K562 (cell line): ENCODE results near the gene YLPM1. TPM values are rescaled to one million over a fixed set of nuclear protein-coding genes. Genes with fewer than 3 reads are reported as not detected.

Source experiments
- ATAC-seq: fragments of 200-7000 bp; cut with Tn5 transposase; 3 replicates; pipeline ENCODE4 v1.9.1; 2020; ENCODE audit warnings: moderate library complexity
- BruUV-seq: library from RNA; stranded (reverse); fragments of 400-500 nt; replicated peaks from 2 replicates; lab custom pipeline; 2021; lab: Mats Ljungman, UMichigan
- CTCF ChIA-PET: fragments of 300-600 bp; formaldehyde crosslinking; extraction: SDS; loops from one replicate; lab custom pipeline; 2021; ENCODE audit warnings: low intra/inter-chr PET ratio; lab: Yijun Ruan, JAX
- POLR2A ChIA-PET: fragments of 300-600, 350-650 bp; sonication (Branson Sonifier 250); formaldehyde crosslinking; extraction: SDS; loops from one replicate; lab custom pipeline; 2021; ENCODE audit warnings: antibody characterized with exemption, inconsistent platforms; lab: Yijun Ruan, JAX
- DNase-seq, 4 experiments: peaks; one replicate each; pipeline versions ENCODE4 v3.0.0 to v3.0.0-alpha.2; 2011 to 2018; ENCODE audit warnings: low spot score in 3 of 4, mixed read lengths in 3 of 4; ENCODE audit errors: extremely low read depth in 1 of 4
- FAIRE-seq: peaks from 2 replicates; lab custom pipeline; 2011; peaks lifted over from hg19 to GRCh38; lab: Jason Lieb, UNC
- H2AFZ ChIP-seq: 2 replicates; pipeline ENCODE4 v1.6.0; 2011; ENCODE audit warnings: low read depth, low read length, control low read depth, inconsistent platforms
- H3K27ac ChIP-seq: fragments of 200-600 bp; 3 replicates; pipeline ENCODE4 v1.8.0; 2011; ENCODE audit warnings: low read depth, mild to moderate bottlenecking, control low read depth, inconsistent platforms, low read length, moderate library complexity, mixed read lengths; ENCODE audit errors: extremely low read depth
- H3K27me3 ChIP-seq, 2 experiments: fragments of 300-600 bp in 1 of 2; 2 replicates in 1 of 2; 3 replicates in 1 of 2; pipeline versions ENCODE4 v1.6.0 to v1.8.0; 2011; ENCODE audit warnings: inconsistent platforms in 2 of 2, low read length in 2 of 2, mild to moderate bottlenecking in 1 of 2, mixed read lengths in 1 of 2, moderate library complexity in 1 of 2; ENCODE audit not compliant: control insufficient read depth in 2 of 2, insufficient read depth in 2 of 2
- H3K36me3 ChIP-seq: fragments of 300-600 bp; 3 replicates; pipeline ENCODE4 v1.8.0; 2011; ENCODE audit warnings: mild to moderate bottlenecking, low read length, inconsistent platforms; ENCODE audit not compliant: control insufficient read depth, insufficient read depth
- H3K4me1 ChIP-seq, 2 experiments: fragments of 200-600 bp in 1 of 2; replicated peaks in 1 of 2; 2 replicates in 1 of 2; 3 replicates in 1 of 2; pipeline versions ENCODE4 v1.5.1 to v1.8.0; 2011; ENCODE audit warnings: inconsistent platforms in 2 of 2, low read length in 2 of 2, mild to moderate bottlenecking in 1 of 2, mixed read lengths in 1 of 2, moderate library complexity in 1 of 2; ENCODE audit not compliant: control insufficient read depth in 2 of 2, insufficient read depth in 2 of 2
- H3K4me2 ChIP-seq: 2 replicates; pipeline ENCODE4 v1.6.1; 2011; ENCODE audit warnings: low read length, control low read depth, inconsistent platforms, mixed read lengths; ENCODE audit not compliant: insufficient read depth
- H3K4me3 ChIP-seq: fragments of 200-600 bp; sonication (generic), shearing (Covaris generic); 2 replicates; pipeline ENCODE4 v1.5.1; 2016; ENCODE audit warnings: control low read depth, inconsistent platforms
- H3K79me2 ChIP-seq: fragments of 200-600 bp; 3 replicates; pipeline ENCODE4 v1.8.0; 2011; ENCODE audit warnings: low read length, inconsistent platforms; ENCODE audit not compliant: control insufficient read depth, insufficient read depth
- H3K9ac ChIP-seq, 2 experiments: 2 replicates each; pipeline versions ENCODE4 v1.6.0 to v1.6.1; 2011; ENCODE audit warnings: low read depth in 2 of 2, low read length in 2 of 2, control low read depth in 1 of 2, inconsistent platforms in 1 of 2, mild to moderate bottlenecking in 1 of 2, mixed read lengths in 1 of 2; ENCODE audit not compliant: insufficient read depth in 1 of 2
- H3K9me1 ChIP-seq: one replicate; pipeline ENCODE4 v1.6.0; 2011; ENCODE audit warnings: inconsistent platforms, mild to moderate bottlenecking, low read length, moderate library complexity; ENCODE audit not compliant: control insufficient read depth, insufficient read depth
- H3K9me3 ChIP-seq: replicated peaks from 2 replicates; pipeline ENCODE4 v1.5.1; 2011; ENCODE audit warnings: low read depth, low read length, inconsistent platforms; ENCODE audit not compliant: control insufficient read depth, insufficient read depth
- H4K20me1 ChIP-seq: replicated peaks from 2 replicates; pipeline ENCODE4 v1.6.1; 2011; ENCODE audit warnings: low read length, inconsistent platforms, mixed read lengths; ENCODE audit not compliant: control insufficient read depth, insufficient read depth
- NR2C2 ChIP-seq, 2 experiments: fragments of 200-800 bp in 1 of 2; sonication (Bioruptor generic) in 1 of 2; sonication (generic) in 1 of 2; formaldehyde crosslinking in 1 of 2; IDR thresholded peaks; 2 replicates each; pipeline versions ENCODE4 v1.6.1 to v1.8.0; 2016 to 2022; ENCODE audit warnings: mild to moderate bottlenecking in 1 of 2, missing compliant biosample characterization in 1 of 2, missing genetic modification characterization in 1 of 2, missing genetic modification reagents in 1 of 2
- TAF7 ChIP-seq: fragments of 450-650 bp; IDR thresholded peaks from 2 replicates; pipeline ENCODE4 v1.6.1; 2016; ENCODE audit warnings: missing genetic modification characterization, missing compliant biosample characterization
- ZBED1 ChIP-seq: IDR thresholded peaks from 2 replicates; pipeline ENCODE4 v1.6.1; 2014
- ZNF655 ChIP-seq: fragments of 250-450 bp; sonication (Bioruptor Pico); IDR thresholded peaks from 2 replicates; pipeline ENCODE4 v1.5.0; 2021
- WGBS: fragments of 100-300 bp; shearing (Covaris generic); methylation state at CpG from one replicate; pipeline ENCODE4 v1.1.6; 2016; ENCODE audit warnings: low coverage, mixed read lengths; ENCODE audit not compliant: insufficient coverage; ENCODE audit errors: missing lambda C conversion rate; 5-methylcytosine and 5-hydroxymethylcytosine counted together
- in situ Hi-C: fragments of 300-500 bp; cut with MboI; formaldehyde crosslinking; loops from 4 replicates; pipeline ENCODE4 v1.15.0; 2018; ENCODE audit warnings: inconsistent platforms, mixed read lengths
- intact Hi-C: fragments of 100-400 bp; cut with micrococcal nuclease; formaldehyde crosslinking; loops from 2 replicates; pipeline ENCODE4 v1.14.2; 2022
- polyA plus RNA-seq, 8 experiments: library from polyadenylated mRNA; depleted of rRNA in 4 of 8; stranded (reverse) in 5 of 8; unstranded in 3 of 8; fragments of >200 nt; fragmentation: Nextera tagmentation in 2 of 8; fragmentation: Illumina TruSeq in 1 of 8; extraction: Ambion mirVana in 2 of 8; extraction: Trizol in 1 of 8; gene quantifications; 2 replicates each; pipeline versions ENCODE4 v1.2.1 to v1.2.3, GENCODE V29; 2011 to 2014; ENCODE audit warnings: inconsistent platforms in 1 of 8, missing spikeins in 1 of 8
- total RNA-seq, 7 experiments: library from RNA; depleted of rRNA in 6 of 7; stranded (reverse); fragments of >200 nt in 6 of 7; fragmentation: Illumina TruSeq in 2 of 7; extraction: Trizol in 2 of 7; gene quantifications; 2 replicates each; pipeline versions ENCODE4 v1.2.1 to v1.2.3, GENCODE V29; 2011 to 2021; ENCODE audit warnings: low replicate concordance in 1 of 7

The YLPM1 gene
- total and polyA plus RNA-seq, 9 of the 15 experiments (the other 6 are each of a cell fraction or from before 2014, with no cell fraction given) = 7.2 to 32.7 (median 14.6) TPM

DNA sequence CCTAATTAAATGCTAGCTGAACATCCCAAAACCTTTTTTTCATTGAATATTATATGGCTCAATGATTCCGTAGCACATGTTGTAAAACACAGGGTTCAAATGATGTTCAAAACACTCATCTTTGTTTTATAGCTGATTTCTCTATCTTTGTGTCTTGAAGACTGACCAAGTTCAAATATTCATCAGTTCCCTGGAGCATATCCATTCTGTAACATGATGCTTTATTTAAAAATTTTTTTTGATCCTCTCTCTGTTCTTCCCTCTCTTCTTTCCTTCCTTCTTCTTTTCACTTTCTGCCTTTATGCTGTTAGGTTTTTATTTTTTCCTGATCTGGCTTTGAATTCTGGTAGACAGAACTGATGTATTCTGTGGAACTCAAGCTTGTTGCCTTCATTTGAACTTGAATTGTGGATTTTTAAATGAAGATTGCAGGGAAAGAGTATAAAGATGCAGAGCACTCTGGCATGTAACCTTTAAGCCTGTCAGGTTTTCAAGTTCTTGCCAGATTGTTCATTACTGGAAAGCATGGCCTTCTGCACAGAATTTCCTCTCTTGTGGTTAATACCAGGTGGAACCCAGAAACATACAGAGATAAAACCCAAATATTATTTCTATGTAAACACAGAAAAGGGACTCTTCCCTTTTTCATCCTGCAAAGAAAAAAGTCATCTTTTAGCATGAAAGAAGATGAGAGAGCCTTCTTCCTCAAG is 73.3 kb downstream of the YLPM1 start:
- intact Hi-C loops (no loop called here), in situ Hi-C loops (no loop called here)
- no TSS peak for BruUV-seq
- DNase-seq (no peak), FAIRE-seq (no peak), ATAC-seq (no peak)
- H3K9me3 ChIP-seq = no peaks in the 10 kb centered on the region
- no peaks in the 10 kb centered on the region for H3K79me2 ChIP-seq
- CTCF ChIA-PET = no interaction called here
- no peak overlapping the region for H2AFZ ChIP-seq
- no peaks in the 10 kb centered on the region for H3K9me1 ChIP-seq
- WGBS = 100% methylated on average over 1 of the region's 1 CpG
- no peak overlapping the region for H3K4me2 ChIP-seq
- no peaks in the 10 kb centered on the region for H4K20me1 ChIP-seq
- no peak for TF ChIP-seq TAF7 (tag)
- no peaks in the 10 kb centered on the region for H3K27me3 ChIP-seq
- no peak overlapping the region for H3K27ac ChIP-seq
- H3K4me1 ChIP-seq = no peaks in the 10 kb centered on the region
- H3K9ac ChIP-seq = no peak overlapping the region
- H3K36me3 ChIP-seq = peaks cover 33% of the 10 kb centered on the region; the same call in 2 of the 3 replicates
- POLR2A ChIA-PET = interaction anchor here (1.0 kb wide), 1 partner anchor 10 kb away, joined by 3 read pairs; no protein-coding TSS in a partner anchor
- H3K4me3 ChIP-seq = no peak overlapping the region

DNA sequence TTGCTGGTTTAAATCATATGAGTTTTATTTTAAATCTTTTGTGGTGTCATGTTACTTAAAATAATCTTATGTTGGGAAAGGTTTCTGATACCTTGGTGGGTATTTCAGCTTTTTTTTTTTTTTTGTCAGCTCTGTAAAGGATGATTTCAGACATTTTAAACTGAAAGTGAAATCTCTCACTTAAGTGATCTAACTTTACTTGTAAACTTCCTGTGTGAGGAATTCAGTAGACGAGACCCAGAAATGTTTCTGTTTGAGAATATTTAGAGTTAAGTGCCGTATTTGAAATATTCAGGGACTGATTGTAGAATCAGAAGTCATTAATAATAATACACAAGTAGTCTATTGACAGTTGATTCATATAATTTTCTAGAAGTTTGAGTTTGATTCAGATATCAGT is 75.0 kb downstream of the YLPM1 start:
- Histone ChIP-seq H4K20me1 (no peaks in the 10 kb centered on the region), H2AFZ (no peak overlapping the region), H3K4me2 (no peak overlapping the region), H3K4me1 (no peaks in the 10 kb centered on the region), H3K27ac (no peak overlapping the region), H3K27me3 (no peaks in the 10 kb centered on the region), H3K79me2 (no peaks in the 10 kb centered on the region), H3K9me3 (no peaks in the 10 kb centered on the region), H3K4me3 (no peak overlapping the region), H3K9me1 (no peaks in the 10 kb centered on the region), H3K9ac (no peak overlapping the region), H3K36me3 (peaks cover 26% of the 10 kb centered on the region; the same call in 2 of the 3 replicates)
- ChIA-PET CTCF (no interaction called here), POLR2A (no interaction called here)
- FAIRE-seq (no peak), ATAC-seq (no peak), DNase-seq (no peak)
- no TSS peak for BruUV-seq
- intact Hi-C loops = no loop called here
- in situ Hi-C loops = no loop called here
- 95% methylated on average over 2 of the region's 2 CpGs for WGBS
- TF ChIP-seq ZBED1 = no peak
- TF ChIP-seq NR2C2 (CRISPR knock-in tag; IDR thresholded peaks at IDR 0.05) = no peak
- no peak for TF ChIP-seq NR2C2 (tag; IDR thresholded peaks at IDR 0.05)
- TF ChIP-seq ZNF655 (CRISPR knock-in tag) = no peak
